NCI-H2171 treated with DMSO at 0.1 percent for 48 hours (cell line): ENCODE measurements around the gene COL23A1.
"Not testable (repeated sequence)": the region's sequence is repeated elsewhere in the genome, so short reads cannot be mapped to it uniquely, and the experiment has no call there.

ENCODE experiments used
- DNase-seq: peaks from one replicate; lab custom pipeline; 2025; lab: John Stamatoyannopoulos, UW

Gene COL23A1

DNA sequence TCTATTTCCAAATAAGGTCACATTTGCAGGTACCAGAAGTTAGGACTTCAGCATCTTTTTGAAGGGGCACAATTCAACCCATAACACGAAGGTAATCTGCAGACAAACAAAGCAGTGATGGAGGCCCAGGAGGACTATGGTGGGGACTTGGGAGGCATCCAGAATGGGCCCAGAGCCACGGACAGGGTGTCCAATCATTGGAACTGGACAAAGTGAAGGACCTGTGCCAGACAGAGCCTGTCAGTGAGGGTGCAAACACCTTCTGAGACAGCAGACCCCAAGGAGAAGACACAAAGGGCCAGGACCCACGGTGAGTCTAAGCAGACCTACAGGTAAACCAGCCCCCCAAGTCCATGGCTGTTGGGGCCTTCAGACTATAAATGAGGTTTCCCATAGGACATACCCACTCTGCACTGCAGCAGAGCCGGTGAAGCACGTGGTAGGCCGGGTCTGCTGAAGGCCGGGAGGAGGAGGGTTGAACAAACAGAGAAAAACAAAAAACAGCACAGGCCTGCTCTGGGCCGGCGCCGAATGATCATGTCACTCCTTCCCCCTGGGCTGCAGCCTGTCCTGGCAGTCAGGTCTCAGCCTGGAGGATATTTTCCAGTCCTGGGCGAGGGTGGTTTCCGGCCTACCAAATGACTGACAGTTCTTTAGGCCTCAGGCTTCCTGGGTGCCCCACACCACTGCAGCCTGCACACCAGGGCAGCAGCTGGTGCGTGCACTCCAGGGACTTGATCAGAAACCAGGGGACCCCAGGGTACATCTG is 84.4 kb downstream of the COL23A1 start:
- DNase-seq: no peak

DNA sequence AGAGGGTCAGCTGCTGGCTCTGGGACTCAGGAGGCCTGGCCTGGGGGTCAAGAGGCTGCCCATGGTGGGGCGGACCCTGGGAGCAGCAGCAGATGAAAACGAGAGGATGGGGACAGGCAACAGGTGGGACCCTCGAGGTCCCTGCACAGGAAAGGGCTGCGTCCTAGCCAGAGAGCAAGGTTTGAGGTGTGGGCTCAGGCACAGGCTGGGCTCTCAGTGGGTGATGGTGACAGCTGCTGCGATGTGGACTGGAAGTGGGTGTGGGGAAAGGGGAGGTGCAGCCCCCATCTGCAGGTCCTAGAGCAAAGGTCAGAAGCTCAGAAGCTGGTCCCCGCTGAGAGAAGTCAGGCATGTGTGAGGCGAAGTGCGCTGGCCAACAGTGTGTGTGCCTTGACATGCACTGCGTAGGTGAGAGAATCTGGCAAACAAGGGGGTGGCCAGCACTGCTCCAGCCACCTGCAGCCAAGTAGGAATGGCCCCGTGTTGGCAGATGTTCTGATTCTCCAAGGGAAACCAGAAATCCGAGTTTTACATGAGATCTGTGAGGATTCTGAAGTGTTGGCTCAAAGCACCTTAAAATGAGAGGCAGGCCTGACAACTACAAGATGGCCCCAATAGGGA is 85.7 kb downstream of the COL23A1 start:
- DNase-seq: no peak

- DNase-seq: no peak
Observed at GRCh38 chr5:178502401-178503100, 87.6 kb downstream of the COL23A1 start.

GRCh38 chr5:178499352-178499751 is 90.8 kb downstream of the COL23A1 start:
- DNase-seq: no peak

- DNase-seq: no peak
Observed at GRCh38 chr5:178496642-178497041, 93.6 kb downstream of the COL23A1 start.

DNA sequence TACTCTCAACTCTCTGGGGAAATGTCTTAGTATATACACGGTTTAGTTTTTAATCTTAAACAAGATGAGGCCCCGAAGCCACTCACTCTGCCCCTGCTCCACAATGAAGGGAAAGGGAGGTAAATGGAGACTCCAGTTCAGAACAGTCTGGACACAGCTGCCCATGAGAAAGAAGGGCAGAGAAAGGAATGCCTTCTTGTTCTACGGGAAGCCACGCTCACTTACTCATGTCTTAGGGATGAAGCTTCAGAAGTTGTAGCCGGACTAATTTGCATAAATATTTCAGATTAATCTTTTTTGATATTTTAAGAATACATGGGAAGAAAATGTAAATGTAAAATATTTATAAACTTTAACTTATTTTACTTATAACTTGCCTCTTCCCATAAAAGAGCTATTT is 94.0 kb downstream of the COL23A1 start:
- no peak for DNase-seq

- no peak for DNase-seq
Observed at GRCh38 chr5:178495706-178496105, 94.5 kb downstream of the COL23A1 start.

DNA sequence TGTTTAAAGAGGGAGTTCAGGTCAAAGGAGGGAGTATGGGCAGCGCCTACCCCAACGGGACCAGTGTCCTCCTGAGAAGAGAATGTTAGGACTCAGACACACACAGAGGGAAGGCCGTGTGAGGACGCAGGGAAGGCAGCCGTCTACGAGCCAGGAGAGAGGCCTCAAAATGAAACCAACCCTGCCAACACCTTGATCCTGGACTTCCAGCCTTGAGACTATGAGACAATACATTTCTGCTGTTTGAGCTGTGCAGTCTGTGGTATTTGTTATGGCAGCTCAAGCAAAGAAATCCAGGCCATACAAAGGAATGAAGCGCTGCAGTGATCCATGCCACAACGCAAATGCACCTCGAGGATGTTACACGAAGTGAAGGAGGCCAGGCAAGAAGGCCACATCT is 97.9 kb downstream of the COL23A1 start:
- DNase-seq: no peak

- DNase-seq: no peak
Observed at GRCh38 chr5:178490935-178491652, 99.1 kb downstream of the COL23A1 start.

GRCh38 chr5:178489271-178489976 is 100.8 kb downstream of the COL23A1 start:
- DNase-seq: no peak

- no peak for DNase-seq
Observed at GRCh38 chr5:178488696-178489095, 101.5 kb downstream of the COL23A1 start.

GRCh38 chr5:178487911-178488600 is 102.1 kb downstream of the COL23A1 start:
- no peak for DNase-seq

DNA sequence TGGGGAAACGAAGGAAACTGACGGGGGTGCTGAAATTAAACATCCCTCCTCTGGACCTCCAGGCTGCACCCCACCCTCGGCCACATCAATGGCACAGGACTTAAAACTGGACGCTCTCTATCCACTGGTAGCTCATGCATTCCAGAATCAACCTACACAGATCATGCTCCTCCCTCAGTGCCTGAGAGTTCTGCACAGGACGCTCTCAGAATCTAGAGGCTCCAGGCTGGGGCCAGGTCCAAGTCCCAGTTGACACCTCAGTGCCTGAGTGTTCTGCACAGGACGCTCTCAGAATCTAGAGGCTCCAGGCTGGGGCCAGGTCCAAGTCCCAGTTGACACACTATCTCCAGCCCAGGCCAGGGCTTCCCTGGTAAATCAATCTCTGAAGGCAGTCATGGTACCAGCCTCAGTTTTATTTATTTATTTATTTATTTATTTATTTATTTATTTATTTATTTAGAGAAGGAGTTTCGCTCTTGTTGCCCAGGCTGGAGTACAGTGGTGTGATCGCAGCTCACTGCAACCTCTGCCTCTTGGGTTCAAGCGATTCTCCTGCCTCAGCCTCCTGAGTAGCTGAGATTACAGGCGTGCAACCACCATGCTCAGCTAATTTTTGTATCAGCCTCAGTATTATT is 103.2 kb downstream of the COL23A1 start:
- not testable (repeated sequence) for DNase-seq

- DNase-seq: no peak
Observed at GRCh38 chr5:178486239-178486641, 104.0 kb downstream of the COL23A1 start.

DNA sequence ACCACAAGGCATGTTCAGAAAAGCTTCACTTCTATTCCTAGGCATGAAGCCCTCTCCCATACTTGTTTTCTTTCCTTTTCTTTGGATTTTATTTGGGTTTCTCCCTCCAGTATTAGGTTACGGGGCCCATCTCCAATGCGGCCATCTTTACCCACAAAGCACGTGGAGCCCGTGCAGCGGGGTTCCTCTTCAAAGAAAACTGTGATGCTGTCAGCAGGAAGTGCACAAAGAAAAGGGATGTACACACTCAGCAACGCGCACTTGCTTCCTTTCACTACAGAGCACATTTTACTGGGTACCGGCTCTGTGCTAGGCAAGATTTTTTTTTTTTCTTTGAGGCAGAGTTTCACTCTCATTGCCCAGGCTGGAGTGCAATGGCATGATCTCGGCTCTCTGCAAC is 106.6 kb downstream of the COL23A1 start:
- no peak for DNase-seq

- DNase-seq: no peak
Observed at GRCh38 chr5:178479261-178479660, 110.9 kb downstream of the COL23A1 start.

GRCh38 chr5:178478370-178478769 is 111.8 kb downstream of the COL23A1 start:
- no peak for DNase-seq

DNA sequence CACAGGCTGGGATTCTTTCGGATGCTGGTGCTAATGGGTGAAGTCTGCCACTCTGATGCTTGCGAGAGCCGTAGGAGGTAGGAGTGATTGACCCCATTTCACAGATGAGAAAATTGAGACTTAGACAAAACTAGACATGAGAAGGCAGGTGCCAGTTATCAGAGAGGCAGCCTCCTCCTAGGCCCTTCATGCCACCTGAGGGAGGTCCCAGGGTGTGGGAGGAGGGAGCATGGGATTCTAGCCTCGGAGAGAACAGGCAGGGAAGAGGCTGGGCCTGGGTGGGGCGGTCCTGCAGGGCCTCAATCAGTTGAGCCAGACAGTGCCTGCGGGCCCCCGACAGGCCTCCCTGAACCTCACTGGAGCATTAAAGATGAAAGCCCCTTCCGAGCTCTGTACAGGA is 112.4 kb downstream of the COL23A1 start:
- DNase-seq: no peak

GRCh38 chr5:178476972-178477754 is 113.0 kb downstream of the COL23A1 start:
- DNase-seq: no peak

DNA sequence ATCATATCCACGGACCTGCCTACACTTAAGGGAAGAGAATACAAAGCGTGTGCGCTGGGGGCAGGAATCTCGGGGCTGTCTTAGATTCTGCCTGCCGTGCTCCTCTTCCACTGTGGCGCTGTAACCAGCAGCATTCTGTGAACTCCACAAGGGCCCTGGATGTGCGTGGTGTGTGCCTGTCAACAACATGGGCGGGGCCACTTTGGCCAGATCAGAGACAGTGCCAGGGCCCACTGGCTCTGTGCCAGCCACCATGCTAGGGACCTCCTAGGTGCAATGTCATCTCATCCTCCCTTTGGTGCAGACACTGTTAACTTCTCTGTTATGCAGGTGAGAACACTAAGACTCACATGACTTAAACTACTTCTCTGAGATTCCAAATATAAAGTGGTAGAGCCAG is 113.7 kb downstream of the COL23A1 start:
- DNase-seq: no peak
